Measurements from ENCODE around the gene TEX19.

The TEX19 gene

GRCh38 chr17:82349287-82349701 is 9.8 kb upstream of the TEX19 start:
- Histone ChIP-seq H3K27me3 (ENCODE audit: control insufficient read depth, insufficient read depth, low read length, poor library complexity, severe bottlenecking) (peaks cover 4% of the 10 kb centered on the region), H3K4me3 (ENCODE audit: insufficient read depth, low read depth, low read length) (no peak overlapping the region), H3K4me1 (ENCODE audit: control insufficient read depth, insufficient read depth, low read length) (peaks cover 9% of the 10 kb centered on the region), H3K9me3 (ENCODE audit: control insufficient read depth, low read length) (no peaks in the 10 kb centered on the region), H3K36me3 (ENCODE audit: control insufficient read depth, insufficient read depth, low read length) (no peaks in the 10 kb centered on the region), H3K27ac (ENCODE audit: insufficient read depth, low read depth, low read length, poor library complexity, severe bottlenecking) (no peak overlapping the region)
- WGBS, 2 experiments = 80 to 81% methylated on average over 11 of the region's 11 CpGs

DNA sequence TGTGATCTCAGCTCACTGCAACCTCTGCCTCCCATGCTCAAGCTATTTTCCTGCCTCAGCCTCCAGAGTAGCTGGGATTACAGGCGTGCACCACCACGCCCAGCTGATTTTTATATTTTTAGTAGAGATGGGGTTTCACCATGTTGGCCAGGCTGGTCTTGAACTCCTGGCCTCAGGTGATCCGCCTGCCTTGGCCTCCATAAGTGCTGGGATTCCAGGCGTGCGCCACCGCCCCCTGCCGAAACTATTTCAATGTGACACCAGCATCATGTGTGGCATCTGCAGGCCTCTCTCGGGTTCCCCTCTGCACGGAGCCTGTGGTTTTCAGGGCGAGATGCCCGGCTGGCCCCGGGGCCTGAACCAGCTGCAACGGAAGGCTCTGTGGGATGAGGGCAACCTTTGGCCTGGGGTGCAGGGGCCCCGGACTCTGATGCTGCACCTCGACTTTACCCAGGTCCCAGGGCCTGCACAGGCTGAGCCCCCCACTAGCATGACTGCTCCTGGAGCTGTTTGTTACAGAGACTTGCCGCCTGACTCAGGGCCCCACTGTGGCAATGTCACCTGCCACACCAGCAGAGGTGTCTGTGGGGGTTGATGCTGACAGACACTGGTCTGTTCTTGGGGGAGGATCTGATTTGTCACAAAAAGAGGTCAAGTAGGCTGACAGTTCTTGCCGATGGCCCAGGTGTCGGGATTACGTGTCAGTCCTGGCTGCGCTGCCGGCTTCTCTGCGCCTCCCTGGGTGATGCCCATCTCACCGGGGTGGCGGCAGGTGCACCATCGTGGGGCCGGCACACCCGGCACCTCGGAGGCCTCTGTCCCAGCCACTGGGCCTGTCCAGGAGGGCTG is 8.6 kb upstream of the TEX19 start:
- Histone ChIP-seq H3K4me3 (ENCODE audit: insufficient read depth, low read depth, low read length) (no peak overlapping the region), H3K4me1 (ENCODE audit: control insufficient read depth, insufficient read depth, low read length) (no peaks in the 10 kb centered on the region), H3K27me3 (ENCODE audit: control insufficient read depth, insufficient read depth, low read length, poor library complexity, severe bottlenecking) (peaks cover 4% of the 10 kb centered on the region), H3K27ac (ENCODE audit: insufficient read depth, low read depth, low read length, poor library complexity, severe bottlenecking) (no peak overlapping the region), H3K9me3 (ENCODE audit: control insufficient read depth, low read length) (no peaks in the 10 kb centered on the region), H3K36me3 (ENCODE audit: control insufficient read depth, insufficient read depth, low read length) (no peaks in the 10 kb centered on the region)
- 93 to 94% methylated on average over 28 of the region's 28 CpGs for WGBS, 2 experiments

DNA sequence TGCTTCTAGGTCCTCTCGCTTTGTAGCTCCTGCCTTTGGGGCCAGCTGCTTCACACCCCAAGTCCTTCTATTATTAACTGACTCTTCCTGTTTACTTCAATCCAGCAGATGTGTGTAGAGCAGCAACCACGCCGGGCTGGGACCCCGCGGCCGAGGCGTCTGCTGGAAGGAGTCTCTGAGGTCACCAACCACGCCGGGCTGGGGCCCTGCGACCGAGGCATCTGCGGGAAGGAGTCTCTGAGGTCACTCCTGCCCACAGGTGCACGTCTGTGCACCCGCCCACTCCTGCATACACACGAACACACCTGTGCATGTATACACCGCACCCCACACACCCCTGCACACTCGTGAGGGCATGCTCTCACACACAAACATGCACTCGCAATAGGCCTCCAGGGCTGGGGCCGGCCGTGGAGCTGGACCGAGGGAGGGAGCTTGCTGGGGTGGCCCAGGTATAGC is 7.8 kb upstream of the TEX19 start:
- WGBS, 2 experiments = 92 to 94% methylated on average over 21 of the region's 21 CpGs
- Histone ChIP-seq H3K9me3 (ENCODE audit: control insufficient read depth, low read length) (no peaks in the 10 kb centered on the region), H3K27ac (ENCODE audit: insufficient read depth, low read depth, low read length, poor library complexity, severe bottlenecking) (no peak overlapping the region), H3K4me1 (ENCODE audit: control insufficient read depth, insufficient read depth, low read length) (no peaks in the 10 kb centered on the region), H3K27me3 (ENCODE audit: control insufficient read depth, insufficient read depth, low read length, poor library complexity, severe bottlenecking) (peaks cover 4% of the 10 kb centered on the region), H3K4me3 (ENCODE audit: insufficient read depth, low read depth, low read length) (no peak overlapping the region), H3K36me3 (ENCODE audit: control insufficient read depth, insufficient read depth, low read length) (no peaks in the 10 kb centered on the region)

DNA sequence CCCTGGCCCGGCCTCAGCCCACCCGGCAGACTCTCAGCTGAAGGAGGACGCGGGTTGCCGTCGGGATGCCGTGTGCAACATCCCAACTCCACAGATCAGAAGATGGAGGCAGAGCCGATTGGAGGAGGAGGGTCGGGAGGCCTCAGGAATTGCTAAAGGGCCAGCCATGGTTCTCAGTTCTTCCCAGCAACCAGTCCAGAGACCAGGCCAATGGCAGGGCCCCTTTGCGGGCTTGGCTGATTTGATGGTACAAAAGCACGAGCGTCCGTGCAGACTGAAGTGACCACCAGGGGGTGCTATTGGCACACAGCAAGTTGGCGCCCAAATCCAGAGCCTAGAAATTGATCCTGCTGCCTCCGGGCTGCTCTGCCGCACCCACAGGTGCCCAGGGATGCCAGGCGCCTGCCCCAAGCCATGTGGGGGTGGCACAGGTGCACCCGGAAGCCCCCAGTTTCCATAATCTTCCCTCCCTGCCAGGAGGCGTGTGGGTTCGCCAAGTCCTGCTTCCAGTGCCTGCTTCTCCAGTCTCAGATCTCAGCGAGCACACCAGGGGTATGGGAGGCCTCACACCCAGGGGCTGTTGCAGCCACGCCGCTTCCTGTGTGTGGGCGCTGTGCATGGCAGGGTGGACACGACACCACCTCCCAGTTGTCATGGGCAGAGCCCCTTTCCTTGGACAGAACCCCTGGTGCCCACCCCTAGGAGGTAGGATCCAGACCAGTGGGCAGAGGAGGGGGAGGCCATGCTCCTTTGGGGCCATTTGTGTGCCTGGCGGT is 7.1 kb upstream of the TEX19 start:
- Histone ChIP-seq H3K36me3 (ENCODE audit: control insufficient read depth, insufficient read depth, low read length) (no peaks in the 10 kb centered on the region), H3K9me3 (ENCODE audit: control insufficient read depth, low read length) (no peaks in the 10 kb centered on the region), H3K4me1 (ENCODE audit: control insufficient read depth, insufficient read depth, low read length) (no peaks in the 10 kb centered on the region), H3K27ac (ENCODE audit: insufficient read depth, low read depth, low read length, poor library complexity, severe bottlenecking) (no peak overlapping the region), H3K4me3 (ENCODE audit: insufficient read depth, low read depth, low read length) (no peak overlapping the region), H3K27me3 (ENCODE audit: control insufficient read depth, insufficient read depth, low read length, poor library complexity, severe bottlenecking) (peaks cover 4% of the 10 kb centered on the region)
- 50 to 51% methylated on average over 26 of the region's 26 CpGs for WGBS, 2 experiments

GRCh38 chr17:82353484-82353883 is 5.6 kb upstream of the TEX19 start:
- H3K4me3 ChIP-seq (ENCODE audit: insufficient read depth, low read depth, low read length) = no peak overlapping the region
- no peaks in the 10 kb centered on the region for H3K9me3 ChIP-seq (ENCODE audit: control insufficient read depth, low read length)
- no peak overlapping the region for H3K27ac ChIP-seq (ENCODE audit: insufficient read depth, low read depth, low read length, poor library complexity, severe bottlenecking)
- peaks cover 4% of the 10 kb centered on the region for H3K27me3 ChIP-seq (ENCODE audit: control insufficient read depth, insufficient read depth, low read length, poor library complexity, severe bottlenecking)
- no peaks in the 10 kb centered on the region for H3K4me1 ChIP-seq (ENCODE audit: control insufficient read depth, insufficient read depth, low read length)
- 91 to 94% methylated on average over 8 of the region's 8 CpGs for WGBS, 2 experiments
- H3K36me3 ChIP-seq (ENCODE audit: control insufficient read depth, insufficient read depth, low read length) = no peaks in the 10 kb centered on the region

GRCh38 chr17:82354804-82355308 is 4.2 kb upstream of the TEX19 start:
- no peaks in the 10 kb centered on the region for H3K27me3 ChIP-seq (ENCODE audit: control insufficient read depth, insufficient read depth, low read length, poor library complexity, severe bottlenecking)
- no peaks in the 10 kb centered on the region for H3K36me3 ChIP-seq (ENCODE audit: control insufficient read depth, insufficient read depth, low read length)
- H3K9me3 ChIP-seq (ENCODE audit: control insufficient read depth, low read length) = no peaks in the 10 kb centered on the region
- H3K4me1 ChIP-seq (ENCODE audit: control insufficient read depth, insufficient read depth, low read length) = no peaks in the 10 kb centered on the region
- no peak overlapping the region for H3K4me3 ChIP-seq (ENCODE audit: insufficient read depth, low read depth, low read length)
- 92 to 96% methylated on average over 7 of the region's 7 CpGs for WGBS, 2 experiments
- H3K27ac ChIP-seq (ENCODE audit: insufficient read depth, low read depth, low read length, poor library complexity, severe bottlenecking) = no peak overlapping the region

DNA sequence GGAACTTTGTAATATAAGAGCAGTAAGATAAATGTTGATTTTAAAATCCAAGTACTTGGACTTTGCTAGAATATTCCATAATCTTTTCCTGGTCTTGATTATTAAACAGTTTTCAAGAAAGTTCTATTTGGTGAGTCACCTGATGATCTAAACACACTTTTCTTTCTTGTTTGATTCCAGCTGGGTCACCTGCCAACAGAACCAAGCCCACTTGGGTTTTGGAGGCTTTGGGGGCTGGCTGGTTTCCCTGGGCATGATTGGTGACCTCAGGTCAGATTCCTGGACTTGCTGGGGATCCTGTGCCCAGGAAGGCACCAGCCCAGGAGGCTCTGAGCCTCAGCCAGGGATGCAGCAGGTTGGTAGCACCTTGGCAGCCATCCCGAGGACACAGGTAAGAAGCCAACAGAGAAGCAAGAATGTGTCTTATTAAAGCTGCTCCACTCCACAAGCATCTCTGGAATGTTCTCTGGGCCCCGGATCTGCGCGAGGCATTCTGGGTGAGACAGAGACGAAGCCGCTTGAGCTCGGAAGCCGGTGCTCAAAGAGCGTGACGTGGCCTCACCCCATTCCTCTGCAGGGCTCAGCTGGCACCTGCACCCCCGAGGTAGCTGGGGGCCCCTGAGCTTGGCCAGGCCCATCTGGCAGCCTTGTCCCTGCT is 3.1 kb upstream of the TEX19 start:
- no peaks in the 10 kb centered on the region for H3K27me3 ChIP-seq (ENCODE audit: control insufficient read depth, insufficient read depth, low read length, poor library complexity, severe bottlenecking)
- H3K4me1 ChIP-seq (ENCODE audit: control insufficient read depth, insufficient read depth, low read length) = no peaks in the 10 kb centered on the region
- no peak overlapping the region for H3K27ac ChIP-seq (ENCODE audit: insufficient read depth, low read depth, low read length, poor library complexity, severe bottlenecking)
- WGBS, 2 experiments = 90 to 93% methylated on average over 11 of the region's 11 CpGs
- no peaks in the 10 kb centered on the region for H3K36me3 ChIP-seq (ENCODE audit: control insufficient read depth, insufficient read depth, low read length)
- H3K9me3 ChIP-seq (ENCODE audit: control insufficient read depth, low read length) = no peaks in the 10 kb centered on the region
- no peak overlapping the region for H3K4me3 ChIP-seq (ENCODE audit: insufficient read depth, low read depth, low read length)

- Histone ChIP-seq H3K4me1 (ENCODE audit: control insufficient read depth, insufficient read depth, low read length) (no peaks in the 10 kb centered on the region), H3K9me3 (ENCODE audit: control insufficient read depth, low read length) (no peaks in the 10 kb centered on the region), H3K27me3 (ENCODE audit: control insufficient read depth, insufficient read depth, low read length, poor library complexity, severe bottlenecking) (no peaks in the 10 kb centered on the region), H3K36me3 (ENCODE audit: control insufficient read depth, insufficient read depth, low read length) (no peaks in the 10 kb centered on the region), H3K27ac (ENCODE audit: insufficient read depth, low read depth, low read length, poor library complexity, severe bottlenecking) (no peak overlapping the region), H3K4me3 (ENCODE audit: insufficient read depth, low read depth, low read length) (no peak overlapping the region)
- 70 to 73% methylated on average over 20 of the region's 20 CpGs for WGBS, 2 experiments
These were observed 2.1 kb upstream of the TEX19 start for GRCh38 chr17:82356845-82357355.

DNA sequence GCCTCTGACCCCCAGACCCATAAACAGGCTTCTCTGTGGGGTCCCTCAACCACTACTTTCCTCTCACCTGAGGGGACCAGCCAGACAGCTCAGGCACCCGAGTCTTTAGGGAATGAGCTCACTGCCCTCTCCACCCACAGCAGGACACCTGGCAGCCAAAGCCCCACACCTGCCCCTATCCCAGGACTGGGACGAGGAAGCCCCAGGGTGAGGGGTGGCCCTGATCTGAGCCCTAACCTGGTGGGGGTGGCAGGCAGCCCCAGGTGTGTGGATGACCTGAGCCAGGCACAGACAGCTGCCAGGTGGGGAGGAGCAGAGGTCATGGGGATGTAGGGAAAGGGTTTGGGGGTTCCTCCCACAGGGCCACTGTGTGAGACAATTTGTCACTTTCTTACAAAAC is 1.7 kb upstream of the TEX19 start:
- Histone ChIP-seq H3K4me3 (ENCODE audit: insufficient read depth, low read depth, low read length) (no peak overlapping the region), H3K4me1 (ENCODE audit: control insufficient read depth, insufficient read depth, low read length) (no peaks in the 10 kb centered on the region), H3K27me3 (ENCODE audit: control insufficient read depth, insufficient read depth, low read length, poor library complexity, severe bottlenecking) (no peaks in the 10 kb centered on the region), H3K36me3 (ENCODE audit: control insufficient read depth, insufficient read depth, low read length) (no peaks in the 10 kb centered on the region), H3K9me3 (ENCODE audit: control insufficient read depth, low read length) (no peaks in the 10 kb centered on the region), H3K27ac (ENCODE audit: insufficient read depth, low read depth, low read length, poor library complexity, severe bottlenecking) (no peak overlapping the region)
- 86 to 90% methylated on average over 2 of the region's 2 CpGs for WGBS, 2 experiments
